Measurements from ENCODE around the gene OR5K3. TPM values are rescaled to one million over a fixed set of nuclear protein-coding genes. Genes with fewer than 3 reads are reported as not detected.

The OR5K3 gene
- total and polyA plus RNA-seq, 4 donors = not detected

GRCh38 chr3:98353554-98353953 lies 36.9 kb upstream of the OR5K3 start, which contains the start of gene OR5K4 (continued):
- TF ChIP-seq REST (IDR thresholded peaks at IDR 0.05) (no peak), SP1 (IDR thresholded peaks at IDR 0.05) (no peak), FOXA2 (IDR thresholded peaks at IDR 0.05) (no peak), HNF4A (conservative IDR thresholded peaks at IDR 0.05) (no peak)

GRCh38 chr3:98359250-98359649 lies 31.2 kb upstream of the OR5K3 start:
- Histone ChIP-seq H3K4me3 (ENCODE audit: low read depth in 1 of 3, low read length in 3 of 3) (no peak overlapping the region), H3K4me1 (ENCODE audit: control insufficient read depth in 4 of 4, insufficient read depth in 4 of 4, low read length in 3 of 4) (no peaks in the 10 kb centered on the region), H3K9ac (ENCODE audit: low read depth in 1 of 2, low read length in 2 of 2) (no peak overlapping the region), H3K27me3 (ENCODE audit: control insufficient read depth in 4 of 4, insufficient read depth in 4 of 4, low read length in 3 of 4) (no peaks in the 10 kb centered on the region), H3K36me3 (ENCODE audit: control insufficient read depth in 4 of 4, insufficient read depth in 3 of 4, low read depth in 1 of 4, low read length in 3 of 4) (no peaks in the 10 kb centered on the region), H3K9me3 (ENCODE audit: control insufficient read depth in 4 of 4, low read length in 3 of 4) (no peaks in the 10 kb centered on the region), H3K27ac (ENCODE audit: low read depth in 1 of 2, low read length in 2 of 2) (no peak overlapping the region)
- TF ChIP-seq EGR1 (IDR thresholded peaks at IDR 0.05; ENCODE audit: low read depth in 2 of 2) (no peak), HNF4A (conservative IDR thresholded peaks at IDR 0.05) (no peak), NR2F2 (IDR thresholded peaks at IDR 0.05) (no peak), REST (IDR thresholded peaks at IDR 0.05) (no peak), ATF3 (IDR thresholded peaks at IDR 0.05) (no peak), YY1 (IDR thresholded peaks at IDR 0.05) (no peak), GABPA (IDR thresholded peaks at IDR 0.05 in 1 of 2, conservative IDR thresholded peaks at IDR 0.05 in 1 of 2) (no peak), MAX (IDR thresholded peaks at IDR 0.05) (no peak), FOXA1 (IDR thresholded peaks at IDR 0.05) (no peak), TAF1 (conservative IDR thresholded peaks at IDR 0.05) (no peak), HNF4G (IDR thresholded peaks at IDR 0.05) (no peak)
- no peak for DNase-seq (ENCODE audit: low spot score)

GRCh38 chr3:98359993-98360675 lies 30.3 kb upstream of the OR5K3 start:
- H3K4me3 ChIP-seq (ENCODE audit: low read depth in 1 of 3, low read length in 3 of 3) = no peak overlapping the region
- WGBS = 43% methylated on average over 1 of the region's 1 CpG
- no peaks in the 10 kb centered on the region for H3K9me3 ChIP-seq (ENCODE audit: control insufficient read depth in 4 of 4, low read length in 3 of 4)
- H3K27ac ChIP-seq (ENCODE audit: low read depth in 1 of 2, low read length in 2 of 2) = no peak overlapping the region
- H3K27me3 ChIP-seq (ENCODE audit: control insufficient read depth in 4 of 4, insufficient read depth in 4 of 4, low read length in 3 of 4) = no peaks in the 10 kb centered on the region
- TF ChIP-seq HNF4A (conservative IDR thresholded peaks at IDR 0.05) (no peak), RAD21 (IDR thresholded peaks at IDR 0.05) (peak; percentile 26 to 60)
- DNase-seq (ENCODE audit: low spot score) = no peak
- H3K4me1 ChIP-seq (ENCODE audit: control insufficient read depth in 4 of 4, insufficient read depth in 4 of 4, low read length in 3 of 4) = no peaks in the 10 kb centered on the region
- H3K36me3 ChIP-seq (ENCODE audit: control insufficient read depth in 4 of 4, insufficient read depth in 3 of 4, low read depth in 1 of 4, low read length in 3 of 4) = no peaks in the 10 kb centered on the region
- no peak overlapping the region for H3K9ac ChIP-seq (ENCODE audit: low read depth in 1 of 2, low read length in 2 of 2)

Measured in liver (tissue), 9 donors.